Measurements from ENCODE around the gene BMP6. TPM values are rescaled to one million over a fixed set of nuclear protein-coding genes. Genes with fewer than 3 reads are reported as not detected.

Gene BMP6
- total and polyA plus RNA-seq, 2 experiments from 2014 or later, result 0.84 to 2.8 TPM

GRCh38 chr6:7787731-7788130, 61.8 kb downstream of the BMP6 start:
- H3K4me2 ChIP-seq, result no peak overlapping the region
- TF ChIP-seq CTCF (conservative IDR thresholded peaks at IDR 0.05; ENCODE audit: low read depth in 2 of 2) (no peak), STAT1 (IDR thresholded peaks at IDR 0.05; ENCODE audit: unreplicated experiment) (no peak), JUNB (IDR thresholded peaks at IDR 0.05; ENCODE audit: unreplicated experiment) (no peak), CREB1 (CRISPR knock-in tag; IDR thresholded peaks at IDR 0.05; ENCODE audit: low read depth) (no peak), EZH2 (IDR thresholded peaks at IDR 0.05; ENCODE audit: low read depth, unreplicated experiment) (no peak), ZNF331 (CRISPR knock-in tag; IDR thresholded peaks at IDR 0.05; ENCODE audit: low read depth) (no peak), POLR2AphosphoS5 (IDR thresholded peaks at IDR 0.05; ENCODE audit: low read depth) (no peak), EZH2phosphoT487 (IDR thresholded peaks at IDR 0.05; ENCODE audit: unreplicated experiment) (no peak), NANOG (IDR thresholded peaks at IDR 0.05; ENCODE audit: borderline replicate concordance) (no peak), ZNF462 (CRISPR knock-in tag; IDR thresholded peaks at IDR 0.05) (no peak), ZNF114 (CRISPR knock-in tag; IDR thresholded peaks at IDR 0.05) (no peak)
- TF ChIP-seq, protein P1, sequence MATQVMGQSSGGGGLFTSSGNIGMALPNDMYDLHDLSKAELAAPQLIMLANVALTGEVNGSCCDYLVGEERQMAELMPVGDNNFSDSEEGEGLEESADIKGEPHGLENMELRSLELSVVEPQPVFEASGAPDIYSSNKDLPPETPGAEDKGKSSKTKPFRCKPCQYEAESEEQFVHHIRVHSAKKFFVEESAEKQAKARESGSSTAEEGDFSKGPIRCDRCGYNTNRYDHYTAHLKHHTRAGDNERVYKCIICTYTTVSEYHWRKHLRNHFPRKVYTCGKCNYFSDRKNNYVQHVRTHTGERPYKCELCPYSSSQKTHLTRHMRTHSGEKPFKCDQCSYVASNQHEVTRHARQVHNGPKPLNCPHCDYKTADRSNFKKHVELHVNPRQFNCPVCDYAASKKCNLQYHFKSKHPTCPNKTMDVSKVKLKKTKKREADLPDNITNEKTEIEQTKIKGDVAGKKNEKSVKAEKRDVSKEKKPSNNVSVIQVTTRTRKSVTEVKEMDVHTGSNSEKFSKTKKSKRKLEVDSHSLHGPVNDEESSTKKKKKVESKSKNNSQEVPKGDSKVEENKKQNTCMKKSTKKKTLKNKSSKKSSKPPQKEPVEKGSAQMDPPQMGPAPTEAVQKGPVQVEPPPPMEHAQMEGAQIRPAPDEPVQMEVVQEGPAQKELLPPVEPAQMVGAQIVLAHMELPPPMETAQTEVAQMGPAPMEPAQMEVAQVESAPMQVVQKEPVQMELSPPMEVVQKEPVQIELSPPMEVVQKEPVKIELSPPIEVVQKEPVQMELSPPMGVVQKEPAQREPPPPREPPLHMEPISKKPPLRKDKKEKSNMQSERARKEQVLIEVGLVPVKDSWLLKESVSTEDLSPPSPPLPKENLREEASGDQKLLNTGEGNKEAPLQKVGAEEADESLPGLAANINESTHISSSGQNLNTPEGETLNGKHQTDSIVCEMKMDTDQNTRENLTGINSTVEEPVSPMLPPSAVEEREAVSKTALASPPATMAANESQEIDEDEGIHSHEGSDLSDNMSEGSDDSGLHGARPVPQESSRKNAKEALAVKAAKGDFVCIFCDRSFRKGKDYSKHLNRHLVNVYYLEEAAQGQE (IDR thresholded peaks at IDR 0.05; ENCODE audit: unreplicated experiment), result no peak
- TF ChIP-seq, protein P2, sequence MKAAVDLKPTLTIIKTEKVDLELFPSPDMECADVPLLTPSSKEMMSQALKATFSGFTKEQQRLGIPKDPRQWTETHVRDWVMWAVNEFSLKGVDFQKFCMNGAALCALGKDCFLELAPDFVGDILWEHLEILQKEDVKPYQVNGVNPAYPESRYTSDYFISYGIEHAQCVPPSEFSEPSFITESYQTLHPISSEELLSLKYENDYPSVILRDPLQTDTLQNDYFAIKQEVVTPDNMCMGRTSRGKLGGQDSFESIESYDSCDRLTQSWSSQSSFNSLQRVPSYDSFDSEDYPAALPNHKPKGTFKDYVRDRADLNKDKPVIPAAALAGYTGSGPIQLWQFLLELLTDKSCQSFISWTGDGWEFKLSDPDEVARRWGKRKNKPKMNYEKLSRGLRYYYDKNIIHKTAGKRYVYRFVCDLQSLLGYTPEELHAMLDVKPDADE (IDR thresholded peaks at IDR 0.05), result no peak
- peaks cover 2% of the 10 kb centered on the region for H3K27me3 Mint-ChIP-seq (ENCODE audit: insufficient read depth, low read depth, poor library complexity)
- no peak overlapping the region for H3K4me3 Mint-ChIP-seq
- no peak overlapping the region for H3K4me3 ChIP-seq
- H3K27me3 ChIP-seq (ENCODE audit: insufficient read depth), result no peaks in the 10 kb centered on the region
- peaks cover 4% of the 10 kb centered on the region; the same call in 1 of the 3 replicates for H3K4me1 Mint-ChIP-seq
- no peak for ATAC-seq
- no peaks in the 10 kb centered on the region for H3F3A ChIP-seq (replicated peaks; ENCODE audit: low read depth)
- no peaks in the 10 kb centered on the region for H3K36me3 ChIP-seq (ENCODE audit: insufficient read depth)
- H3K79me2 ChIP-seq (replicated peaks; ENCODE audit: insufficient read depth), result no peaks in the 10 kb centered on the region
- H3K27ac Mint-ChIP-seq, result no peak overlapping the region
- H3K27ac ChIP-seq (ENCODE audit: low read depth), result no peak overlapping the region
- H3K9me3 Mint-ChIP-seq, result no peaks in the 10 kb centered on the region
- DNase-seq (ENCODE audit: low spot score), result no peak
- no peaks in the 10 kb centered on the region for H3K4me1 ChIP-seq (ENCODE audit: insufficient read depth)
- no peaks in the 10 kb centered on the region for H3K9me2 ChIP-seq (ENCODE audit: insufficient read depth)
- no peak overlapping the region for H2AFZ ChIP-seq
- no peaks in the 10 kb centered on the region for H4K20me1 ChIP-seq (replicated peaks; ENCODE audit: insufficient read depth)
- no peaks in the 10 kb centered on the region for H3K36me3 Mint-ChIP-seq (ENCODE audit: low read depth)
